PC-3 (cell line): Measurements from ENCODE around the gene NMNAT2. TPM values are rescaled to one million over a fixed set of nuclear protein-coding genes. Genes with fewer than 3 reads are reported as not detected.
"Not testable (repeated sequence)": the region's sequence is repeated elsewhere in the genome, so short reads cannot be mapped to it uniquely, and the experiment has no call there.

Experiments
- ATAC-seq: fragments of 200-7000 bp; cut with Tn5 transposase; 2 replicates; pipeline ENCODE4 v1.9.1; 2020; ENCODE audit warnings: mild to moderate bottlenecking, moderate library complexity
- BruUV-seq: library from RNA; stranded (reverse); fragments of 400-500 nt; replicated peaks from 2 replicates; lab custom pipeline; 2021; lab: Mats Ljungman, UMichigan
- CTCF ChIA-PET: fragments of 300-600 bp; sonication (Branson Sonifier 250); formaldehyde crosslinking; loops from one replicate; lab custom pipeline; 2022; ENCODE audit warnings: antibody characterized with exemption; lab: Charles Lee
- POLR2A ChIA-PET: fragments of 300-600 bp; sonication (Branson Sonifier 250); formaldehyde crosslinking; loops from one replicate; lab custom pipeline; 2022; ENCODE audit warnings: antibody characterized with exemption; ENCODE audit not compliant: unreplicated experiment; lab: Charles Lee
- DNase-seq: peaks from one replicate; pipeline ENCODE4 v3.0.0-alpha.2; 2015
- H2AFZ ChIP-seq: fragments of 300-600 bp; sonication (generic); 2 replicates; pipeline ENCODE4 v1.6.0; 2016; ENCODE audit warnings: antibody characterized with exemption, low read length
- H3F3A ChIP-seq: fragments of 300-600 bp; sonication (generic); one replicate; pipeline ENCODE4 v1.6.0; 2017; ENCODE audit warnings: antibody characterized with exemption, low read length, control low read depth, mild to moderate bottlenecking; ENCODE audit not compliant: unreplicated experiment
- H3K27ac ChIP-seq: fragments of 300-600 bp; sonication (generic); 2 replicates; pipeline ENCODE4 v1.5.1; 2016; ENCODE audit warnings: mild to moderate bottlenecking, low read length
- H3K27me3 ChIP-seq: fragments of 300-600 bp; sonication (generic); 2 replicates; pipeline ENCODE4 v1.6.1; 2016; ENCODE audit warnings: low read length, mixed read lengths
- H3K36me3 ChIP-seq: fragments of 300-600 bp; sonication (generic); 2 replicates; pipeline ENCODE4 v1.6.1; 2016; ENCODE audit warnings: low read depth, mixed run types, low read length, mixed read lengths
- H3K4me1 ChIP-seq: fragments of 300-600 bp; sonication (generic); 2 replicates; pipeline ENCODE4 v1.5.1; 2016; ENCODE audit warnings: low read length; ENCODE audit not compliant: insufficient read depth
- H3K4me2 ChIP-seq: fragments of 300-600 bp; sonication (generic); 2 replicates; pipeline ENCODE4 v1.6.0; 2016; ENCODE audit warnings: low read length
- H3K4me3 ChIP-seq: fragments of 300-600 bp; sonication (generic); 2 replicates; pipeline ENCODE4 v1.5.1; 2016; ENCODE audit warnings: mild to moderate bottlenecking, low read length, mixed read lengths
- H3K79me2 ChIP-seq: fragments of 300-600 bp; sonication (generic); 2 replicates; pipeline ENCODE4 v1.6.1; 2017; ENCODE audit warnings: low read length, mixed read lengths
- H3K9ac ChIP-seq: fragments of 300-600 bp; sonication (generic); 2 replicates; pipeline ENCODE4 v1.6.0; 2016; ENCODE audit warnings: mild to moderate bottlenecking, low read length
- H3K9me2 ChIP-seq: fragments of 300-600 bp; sonication (generic); replicated peaks from 2 replicates; pipeline ENCODE4 v1.6.1; 2016; ENCODE audit warnings: mixed run types, low read length, mixed read lengths
- H3K9me3 ChIP-seq: fragments of 300-600 bp; sonication (generic); 2 replicates; pipeline ENCODE4 v1.6.1; 2016; ENCODE audit warnings: low read length, mixed read lengths
- H4K20me1 ChIP-seq: fragments of 300-600 bp; sonication (generic); 2 replicates; pipeline ENCODE4 v1.6.1; 2016; ENCODE audit warnings: low read length, mixed read lengths
- EZH2 ChIP-seq: fragments of 300-600 bp; sonication (generic); IDR thresholded peaks from one replicate; pipeline ENCODE4 v1.6.1; 2017; ENCODE audit warnings: antibody characterized with exemption, mild to moderate bottlenecking, low read length; ENCODE audit not compliant: unreplicated experiment
- EZH2phosphoT487 ChIP-seq: fragments of 300-600 bp; sonication (generic); IDR thresholded peaks from 2 replicates; pipeline ENCODE4 v1.6.1; 2018; ENCODE audit warnings: mild to moderate bottlenecking, antibody characterized with exemption, low read length, borderline replicate concordance
- intact Hi-C: fragments of 100-400 bp; cut with micrococcal nuclease; formaldehyde crosslinking; loops from 2 replicates; pipeline ENCODE4 v1.9.0; 2023
- total RNA-seq: library from RNA; depleted of rRNA; stranded (reverse); fragments of >200 nt; gene quantifications from 2 replicates; pipeline ENCODE4 v1.2.3, GENCODE V29; 2014
- TF ChIP-seq, protein P1 (sequence below): fragments of 300-600 bp; sonication (generic); conservative IDR thresholded peaks from 2 replicates; pipeline ENCODE4 v1.5.1; 2017; ENCODE audit warnings: antibody characterized with exemption, low read depth, mild to moderate bottlenecking, low read length

NMNAT2 gene
- total RNA-seq, 1 experiment from 2014 or later, result 6.0 TPM

GRCh38 chr1:183407474-183407873 is 10.7 kb downstream of the NMNAT2 start:
- intact Hi-C loops, result no loop called here
- H3K79me2 ChIP-seq, result peaks cover 9% of the 10 kb centered on the region; the same call in 1 of the 2 replicates
- H2AFZ ChIP-seq, result no peak overlapping the region
- no peak for TF ChIP-seq EZH2phosphoT487
- TF ChIP-seq, protein P1, sequence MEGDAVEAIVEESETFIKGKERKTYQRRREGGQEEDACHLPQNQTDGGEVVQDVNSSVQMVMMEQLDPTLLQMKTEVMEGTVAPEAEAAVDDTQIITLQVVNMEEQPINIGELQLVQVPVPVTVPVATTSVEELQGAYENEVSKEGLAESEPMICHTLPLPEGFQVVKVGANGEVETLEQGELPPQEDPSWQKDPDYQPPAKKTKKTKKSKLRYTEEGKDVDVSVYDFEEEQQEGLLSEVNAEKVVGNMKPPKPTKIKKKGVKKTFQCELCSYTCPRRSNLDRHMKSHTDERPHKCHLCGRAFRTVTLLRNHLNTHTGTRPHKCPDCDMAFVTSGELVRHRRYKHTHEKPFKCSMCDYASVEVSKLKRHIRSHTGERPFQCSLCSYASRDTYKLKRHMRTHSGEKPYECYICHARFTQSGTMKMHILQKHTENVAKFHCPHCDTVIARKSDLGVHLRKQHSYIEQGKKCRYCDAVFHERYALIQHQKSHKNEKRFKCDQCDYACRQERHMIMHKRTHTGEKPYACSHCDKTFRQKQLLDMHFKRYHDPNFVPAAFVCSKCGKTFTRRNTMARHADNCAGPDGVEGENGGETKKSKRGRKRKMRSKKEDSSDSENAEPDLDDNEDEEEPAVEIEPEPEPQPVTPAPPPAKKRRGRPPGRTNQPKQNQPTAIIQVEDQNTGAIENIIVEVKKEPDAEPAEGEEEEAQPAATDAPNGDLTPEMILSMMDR, result no peak
- TF ChIP-seq EZH2, result no peak
- no peaks in the 10 kb centered on the region for H3K9me3 ChIP-seq
- ATAC-seq (no peak), DNase-seq (no peak)
- H3K4me1 ChIP-seq, result peaks cover 14% of the 10 kb centered on the region
- H3K9ac ChIP-seq, result no peak overlapping the region
- H3K4me3 ChIP-seq, result no peak overlapping the region
- H3F3A ChIP-seq, result no peaks in the 10 kb centered on the region
- no peak overlapping the region for H3K27ac ChIP-seq
- ChIA-PET POLR2A (no interaction called here), CTCF (no interaction called here)
- H3K36me3 ChIP-seq, result no peaks in the 10 kb centered on the region
- H3K27me3 ChIP-seq, result no peaks in the 10 kb centered on the region
- BruUV-seq, result no TSS peak
- H3K9me2 ChIP-seq, result no peaks in the 10 kb centered on the region
- no peak overlapping the region for H3K4me2 ChIP-seq
- H4K20me1 ChIP-seq, result no peaks in the 10 kb centered on the region

- Histone ChIP-seq H3K4me2 (no peak overlapping the region), H4K20me1 (no peaks in the 10 kb centered on the region), H3K36me3 (no peaks in the 10 kb centered on the region), H3K9ac (no peak overlapping the region), H3F3A (no peaks in the 10 kb centered on the region), H3K4me1 (no peaks in the 10 kb centered on the region), H3K27me3 (no peaks in the 10 kb centered on the region), H3K9me3 (no peaks in the 10 kb centered on the region), H2AFZ (no peak overlapping the region), H3K4me3 (no peak overlapping the region), H3K27ac (no peak overlapping the region), H3K79me2 (peaks cover 4% of the 10 kb centered on the region; the same call in 1 of the 2 replicates), H3K9me2 (no peaks in the 10 kb centered on the region)
- POLR2A ChIA-PET, result no interaction called here
- ATAC-seq, result no peak
- no peak for DNase-seq
- CTCF ChIA-PET, result no interaction called here
- intact Hi-C loops, result no loop called here
- TF ChIP-seq EZH2phosphoT487, result no peak
- TF ChIP-seq, protein P1, result no peak
- no peak for TF ChIP-seq EZH2
- BruUV-seq, result no TSS peak
These were observed 13.7 kb downstream of the NMNAT2 start for GRCh38 chr1:183404476-183404875.

DNA sequence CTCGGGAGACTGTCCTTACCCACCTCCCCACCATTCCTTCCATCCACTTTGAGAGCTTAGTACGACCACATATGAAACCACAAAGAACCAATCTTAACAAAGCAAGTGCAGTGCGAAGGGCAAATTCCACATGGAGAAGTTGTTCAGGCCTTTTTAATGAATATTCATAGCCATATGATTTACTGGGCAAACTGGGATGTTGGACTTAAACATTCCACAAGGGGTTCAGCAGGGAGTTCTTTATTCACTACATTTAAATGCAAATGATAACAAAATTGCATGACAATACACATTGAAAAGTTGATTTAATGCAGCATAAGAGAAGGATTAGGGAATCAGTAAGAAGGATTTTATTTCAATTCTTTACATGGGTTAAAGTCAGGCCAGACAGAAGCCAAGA is 14.7 kb downstream of the NMNAT2 start:
- DNase-seq (no peak), ATAC-seq (no peak)
- H3F3A ChIP-seq, result no peaks in the 10 kb centered on the region
- no TSS peak for BruUV-seq
- no peak for TF ChIP-seq EZH2phosphoT487
- no peak overlapping the region for H3K4me2 ChIP-seq
- H2AFZ ChIP-seq, result no peak overlapping the region
- H3K36me3 ChIP-seq, result no peaks in the 10 kb centered on the region
- no peak overlapping the region for H3K27ac ChIP-seq
- no peak overlapping the region for H3K9ac ChIP-seq
- H3K9me2 ChIP-seq, result no peaks in the 10 kb centered on the region
- no peaks in the 10 kb centered on the region for H3K4me1 ChIP-seq
- intact Hi-C loops, result no loop called here
- ChIA-PET POLR2A (no interaction called here), CTCF (no interaction called here)
- H3K4me3 ChIP-seq, result no peak overlapping the region
- H4K20me1 ChIP-seq, result no peaks in the 10 kb centered on the region
- no peaks in the 10 kb centered on the region for H3K9me3 ChIP-seq
- no peaks in the 10 kb centered on the region for H3K27me3 ChIP-seq
- H3K79me2 ChIP-seq, result no peaks in the 10 kb centered on the region

GRCh38 chr1:183401565-183401964 is 16.6 kb downstream of the NMNAT2 start:
- H2AFZ ChIP-seq, BruUV-seq, H4K20me1 ChIP-seq, H3K27ac ChIP-seq, H3K4me2 ChIP-seq, H3K9ac ChIP-seq, ATAC-seq, intact Hi-C loops, H3K36me3 ChIP-seq, H3K79me2 ChIP-seq, H3K9me2 ChIP-seq, H3K9me3 ChIP-seq, H3K4me1 ChIP-seq, H3F3A ChIP-seq, H3K4me3 ChIP-seq, DNase-seq, H3K27me3 ChIP-seq, CTCF ChIA-PET, POLR2A ChIA-PET: not testable (repeated sequence)
